Cardiac fibroblast (primary cell): ENCODE measurements around the gene ASCL2.

ENCODE experiments used
- DNase-seq, 2 donors: peaks; one replicate each; pipeline versions ENCODE4 v3.0.0 to v3.0.0-alpha.2; 2010; ENCODE audit warnings: low read depth in 2 of 2
- H3K4me3 ChIP-seq, 2 donors: replicated peaks in 1 of 2; 1 replicate in 1 of 2; 2 replicates in 1 of 2; pipeline ENCODE4 v1.5.1; 2011; ENCODE audit warnings: low read depth in 2 of 2, low read length in 2 of 2, mild to moderate bottlenecking in 2 of 2, moderate library complexity in 1 of 2
- TF ChIP-seq, protein P1 (sequence below): IDR thresholded peaks from one replicate; pipeline ENCODE4 v1.5.1; 2011; ENCODE audit warnings: low read depth, mild to moderate bottlenecking, low read length, inconsistent platforms

ASCL2 gene

DNA sequence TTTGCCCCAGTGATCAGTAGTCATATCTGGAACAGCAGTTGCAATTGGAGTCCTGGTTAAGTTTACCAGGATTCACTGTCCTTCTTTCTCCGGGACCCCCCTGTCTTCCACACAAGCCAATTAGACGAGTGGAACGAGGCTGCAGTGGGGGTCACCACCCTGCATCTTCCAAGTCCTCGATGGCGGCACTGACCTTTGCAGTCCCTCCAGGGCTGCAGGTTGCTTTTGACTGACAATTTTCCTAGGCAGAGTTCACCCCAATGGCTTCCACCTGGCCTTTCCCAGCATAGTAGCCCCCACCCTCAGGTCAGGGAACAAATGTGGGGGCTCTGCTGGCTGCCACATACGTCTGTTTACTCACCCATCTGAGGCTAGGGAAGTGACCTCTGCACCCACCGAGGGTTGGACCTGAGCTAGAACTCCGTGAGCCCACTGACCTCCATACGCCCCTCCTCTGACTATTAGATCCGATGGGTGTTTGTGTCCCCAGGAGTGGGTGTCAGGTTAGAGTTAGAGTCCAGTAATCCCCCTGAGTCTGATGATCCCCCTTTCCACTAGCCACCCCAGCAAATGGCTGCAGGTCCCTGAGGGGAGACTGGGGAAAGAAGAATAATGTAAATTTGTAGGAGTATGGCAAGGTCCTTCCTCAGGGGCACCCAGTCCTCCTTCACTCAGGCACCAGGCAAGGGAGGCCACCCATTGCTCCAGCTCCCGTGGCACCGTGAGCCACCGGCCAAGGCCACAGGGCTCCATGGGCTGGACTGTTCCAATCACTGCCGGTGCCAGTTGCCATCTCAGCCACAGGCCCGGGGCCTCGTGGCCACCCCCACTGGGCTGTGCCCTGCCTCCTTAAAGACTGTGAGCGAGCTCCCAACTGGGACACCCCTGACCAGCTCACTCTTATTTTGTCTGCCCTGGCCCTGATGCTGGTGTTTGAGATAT lies 25.9 kb upstream of the ASCL2 start:
- TF ChIP-seq, protein P1, sequence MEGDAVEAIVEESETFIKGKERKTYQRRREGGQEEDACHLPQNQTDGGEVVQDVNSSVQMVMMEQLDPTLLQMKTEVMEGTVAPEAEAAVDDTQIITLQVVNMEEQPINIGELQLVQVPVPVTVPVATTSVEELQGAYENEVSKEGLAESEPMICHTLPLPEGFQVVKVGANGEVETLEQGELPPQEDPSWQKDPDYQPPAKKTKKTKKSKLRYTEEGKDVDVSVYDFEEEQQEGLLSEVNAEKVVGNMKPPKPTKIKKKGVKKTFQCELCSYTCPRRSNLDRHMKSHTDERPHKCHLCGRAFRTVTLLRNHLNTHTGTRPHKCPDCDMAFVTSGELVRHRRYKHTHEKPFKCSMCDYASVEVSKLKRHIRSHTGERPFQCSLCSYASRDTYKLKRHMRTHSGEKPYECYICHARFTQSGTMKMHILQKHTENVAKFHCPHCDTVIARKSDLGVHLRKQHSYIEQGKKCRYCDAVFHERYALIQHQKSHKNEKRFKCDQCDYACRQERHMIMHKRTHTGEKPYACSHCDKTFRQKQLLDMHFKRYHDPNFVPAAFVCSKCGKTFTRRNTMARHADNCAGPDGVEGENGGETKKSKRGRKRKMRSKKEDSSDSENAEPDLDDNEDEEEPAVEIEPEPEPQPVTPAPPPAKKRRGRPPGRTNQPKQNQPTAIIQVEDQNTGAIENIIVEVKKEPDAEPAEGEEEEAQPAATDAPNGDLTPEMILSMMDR, result no peak
- H3K4me3 ChIP-seq, result no peak overlapping the region
- no peak for DNase-seq

DNA sequence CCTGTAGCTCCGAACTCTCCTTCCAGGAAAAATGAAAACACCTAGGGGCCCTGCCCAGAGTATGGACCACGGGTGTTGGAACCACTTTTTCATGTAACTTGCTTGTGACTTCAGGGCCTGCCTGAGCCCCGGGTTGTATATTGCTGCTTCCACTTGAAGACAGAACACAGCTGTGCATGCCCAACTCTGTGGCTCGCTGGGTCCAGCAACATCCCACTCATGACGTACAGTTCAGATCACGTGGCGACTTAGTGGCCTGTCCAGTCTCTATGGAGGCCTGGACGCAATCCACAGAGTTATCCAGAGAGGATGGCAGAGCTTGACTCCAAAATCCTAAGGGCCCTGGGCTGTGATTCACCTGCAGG lies 24.5 kb upstream of the ASCL2 start:
- H3K4me3 ChIP-seq, result no peak overlapping the region
- DNase-seq, result no peak
- TF ChIP-seq, protein P1, result no peak

DNA sequence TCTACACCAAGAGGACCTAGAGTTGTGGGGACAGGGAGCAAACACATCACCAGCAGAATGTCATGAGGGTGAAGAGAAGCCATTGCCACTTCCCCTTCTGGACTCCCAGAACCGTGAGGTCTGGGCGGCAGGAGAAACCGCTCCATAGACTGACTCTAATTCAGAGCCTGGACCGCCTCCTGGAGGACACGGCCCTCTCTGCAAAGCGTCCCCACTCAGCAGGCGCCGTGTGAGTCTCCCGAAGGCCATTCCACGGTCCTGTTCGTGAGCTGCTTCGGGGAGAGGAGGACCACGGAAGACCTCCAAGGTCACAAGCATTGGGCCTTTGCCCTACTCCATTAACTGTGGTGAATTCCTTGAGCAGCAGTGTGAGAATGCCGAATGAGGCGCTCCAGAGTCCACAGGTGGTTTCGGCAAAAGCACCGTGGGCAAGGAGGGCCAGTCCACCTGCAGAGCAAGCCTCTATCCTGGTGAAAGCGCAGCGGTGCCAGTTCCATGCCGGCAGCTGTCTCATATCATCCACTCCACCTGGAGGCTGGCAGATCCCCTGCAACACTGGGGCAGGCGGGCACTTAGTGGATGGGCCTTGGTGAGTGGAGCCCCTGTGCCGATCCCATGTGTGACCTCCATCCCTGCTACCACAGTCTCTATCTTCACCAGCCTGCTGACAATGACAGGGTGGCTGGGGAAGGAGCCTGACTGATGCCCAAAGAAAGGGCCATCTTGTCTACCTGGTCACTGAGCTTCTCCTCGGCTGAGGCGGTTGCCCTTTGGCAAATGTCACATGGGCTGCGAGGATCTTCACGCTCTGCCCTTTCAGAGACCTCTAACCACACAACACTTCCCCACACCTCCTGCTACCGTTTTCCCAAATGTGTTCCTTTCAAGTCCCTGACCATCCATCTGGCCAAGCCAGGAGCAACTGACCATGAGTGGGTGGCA lies 23.9 kb upstream of the ASCL2 start:
- H3K4me3 ChIP-seq, result no peak overlapping the region
- TF ChIP-seq, protein P1, result no peak
- no peak for DNase-seq

DNA sequence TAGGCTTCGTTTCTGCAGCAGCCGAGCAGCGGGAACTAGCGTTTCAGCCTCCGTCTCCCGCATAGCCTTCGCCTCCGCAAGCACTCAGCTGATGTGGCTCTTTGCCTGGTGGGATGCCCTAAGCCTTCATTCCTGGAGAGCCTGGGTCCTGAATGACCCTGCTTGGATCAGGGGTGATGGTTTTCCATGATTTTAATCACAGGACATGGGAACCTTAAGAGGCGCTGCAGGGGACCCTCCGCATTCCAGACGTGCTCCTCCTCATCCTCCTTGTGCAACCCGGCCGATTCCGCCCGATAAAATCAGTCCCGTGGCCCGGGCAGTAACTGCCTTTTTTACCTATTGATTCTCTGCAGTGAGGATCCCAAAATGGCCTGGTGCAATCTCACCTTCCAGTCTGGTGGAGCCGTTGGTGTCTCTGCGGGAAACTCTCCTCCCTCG lies 23.2 kb upstream of the ASCL2 start:
- DNase-seq, result no peak
- no peak overlapping the region for H3K4me3 ChIP-seq
- TF ChIP-seq, protein P1, result no peak

DNA sequence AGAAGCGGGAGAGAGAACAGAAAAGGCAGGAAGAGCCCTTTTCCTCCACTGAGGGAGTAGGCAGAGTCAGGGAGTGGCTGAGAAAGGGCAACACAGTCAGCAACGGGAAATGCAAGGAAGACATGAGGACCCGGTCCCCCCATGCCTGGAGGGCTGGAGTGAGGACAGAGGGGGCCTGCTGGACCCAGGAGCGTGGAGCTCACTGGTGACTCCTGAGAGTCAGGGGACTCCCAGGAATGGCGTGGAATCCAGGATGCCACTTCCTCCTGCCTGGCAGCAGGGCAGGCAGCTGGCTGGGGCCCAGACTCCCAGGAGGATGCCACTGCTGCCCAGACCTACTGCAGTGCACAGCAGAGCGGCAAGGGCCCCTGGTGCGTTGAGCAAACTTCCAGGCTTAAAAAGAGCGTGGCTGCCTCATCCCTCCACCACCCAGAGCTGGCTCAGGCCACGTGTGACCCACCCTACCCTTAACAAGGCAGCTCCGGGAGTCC lies 20.0 kb upstream of the ASCL2 start:
- TF ChIP-seq, protein P1, result no peak
- DNase-seq, result no peak
- H3K4me3 ChIP-seq, result no peak overlapping the region

DNA sequence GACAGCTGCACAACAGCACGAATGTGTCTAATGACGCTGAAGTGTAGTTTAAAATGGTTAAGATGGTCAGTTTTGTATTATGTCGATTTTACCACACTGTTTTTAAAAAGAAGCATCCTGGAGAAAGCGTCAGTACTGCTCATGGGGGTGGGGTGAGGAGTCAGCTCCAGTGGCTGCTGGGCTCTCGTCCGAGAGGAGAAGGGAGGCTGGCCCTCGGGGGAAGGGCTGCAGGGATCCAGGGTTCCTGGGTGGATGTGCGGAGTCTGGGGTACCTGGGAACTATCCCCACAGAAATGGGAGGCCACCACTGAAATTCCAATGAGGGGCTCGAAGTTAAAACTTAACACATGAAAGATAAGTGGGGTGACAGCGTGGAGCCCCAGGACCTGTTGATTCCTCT lies 19.5 kb upstream of the ASCL2 start:
- TF ChIP-seq, protein P1, result no peak
- no peak for DNase-seq

More for the DNA sequence above, 19.5 kb upstream of the ASCL2 start:
- H3K4me3 ChIP-seq, result no peak overlapping the region
